SK-N-SH (cell line): ENCODE measurements around the gene CHSY3.

Experiments
- EP300 ChIP-seq, 2 experiments: IDR thresholded peaks; 2 replicates each; pipeline versions ENCODE4 v1.4.0 to v1.6.1; 2012; ENCODE audit warnings: borderline replicate concordance in 1 of 2, low read depth in 1 of 2, low read length in 1 of 2
- FOXM1 ChIP-seq: IDR thresholded peaks from 2 replicates; pipeline ENCODE4 v1.4.0; 2012; ENCODE audit warnings: low read depth, mild to moderate bottlenecking
- GATA2 ChIP-seq: sonication (generic); formaldehyde crosslinking; IDR thresholded peaks from 2 replicates; pipeline ENCODE4 v1.5.0; 2020; ENCODE audit warnings: mild to moderate bottlenecking, missing genetic modification reagents
- MXI1 ChIP-seq: IDR thresholded peaks from 2 replicates; pipeline ENCODE4 v1.6.1; 2012; ENCODE audit warnings: mild to moderate bottlenecking, low read depth, low read length, improper control_type of control experiment
- NFIC ChIP-seq: IDR thresholded peaks from 2 replicates; pipeline ENCODE4 v1.4.0; 2012; ENCODE audit warnings: borderline replicate concordance
- NRF1 ChIP-seq: IDR thresholded peaks from 2 replicates; pipeline ENCODE4 v1.6.1; 2012; ENCODE audit warnings: low read depth, mild to moderate bottlenecking, low read length
- SIN3A ChIP-seq: IDR thresholded peaks from 2 replicates; pipeline ENCODE4 v1.6.1; 2012; ENCODE audit warnings: low read depth, mild to moderate bottlenecking, low read length, moderate library complexity, borderline replicate concordance
- SMC3 ChIP-seq: IDR thresholded peaks from 2 replicates; pipeline ENCODE4 v1.6.1; 2012; ENCODE audit warnings: low read depth, low read length, improper control_type of control experiment
- TAF1 ChIP-seq: IDR thresholded peaks from 2 replicates; pipeline ENCODE4 v1.6.1; 2012; ENCODE audit warnings: low read depth, mild to moderate bottlenecking, low read length, moderate library complexity, borderline replicate concordance
- USF1 ChIP-seq: IDR thresholded peaks from 2 replicates; pipeline ENCODE4 v1.4.0; 2012; ENCODE audit warnings: low read depth, borderline replicate concordance
- YY1 ChIP-seq: IDR thresholded peaks from 2 replicates; pipeline ENCODE4 v1.4.0; 2012; ENCODE audit warnings: low read depth, mild to moderate bottlenecking
- TF ChIP-seq, protein P1 (sequence below): fragments of 200-600 bp; sonication (generic); IDR thresholded peaks from 2 replicates; pipeline ENCODE4 v1.6.1; 2017; ENCODE audit warnings: antibody characterized with exemption, mild to moderate bottlenecking, moderate library complexity

- TF ChIP-seq EP300 (IDR thresholded peaks at IDR 0.05; ENCODE audit: borderline replicate concordance in 1 of 2, low read depth in 1 of 2, low read length in 1 of 2) (no peak), USF1 (no peak), SMC3 (no peak), TAF1 (no peak), MXI1 (no peak), SIN3A (no peak), FOXM1 (no peak), GATA2 (CRISPR knock-in tag) (no peak), YY1 (no peak), NRF1 (no peak), NFIC (no peak)
- TF ChIP-seq, protein P1, sequence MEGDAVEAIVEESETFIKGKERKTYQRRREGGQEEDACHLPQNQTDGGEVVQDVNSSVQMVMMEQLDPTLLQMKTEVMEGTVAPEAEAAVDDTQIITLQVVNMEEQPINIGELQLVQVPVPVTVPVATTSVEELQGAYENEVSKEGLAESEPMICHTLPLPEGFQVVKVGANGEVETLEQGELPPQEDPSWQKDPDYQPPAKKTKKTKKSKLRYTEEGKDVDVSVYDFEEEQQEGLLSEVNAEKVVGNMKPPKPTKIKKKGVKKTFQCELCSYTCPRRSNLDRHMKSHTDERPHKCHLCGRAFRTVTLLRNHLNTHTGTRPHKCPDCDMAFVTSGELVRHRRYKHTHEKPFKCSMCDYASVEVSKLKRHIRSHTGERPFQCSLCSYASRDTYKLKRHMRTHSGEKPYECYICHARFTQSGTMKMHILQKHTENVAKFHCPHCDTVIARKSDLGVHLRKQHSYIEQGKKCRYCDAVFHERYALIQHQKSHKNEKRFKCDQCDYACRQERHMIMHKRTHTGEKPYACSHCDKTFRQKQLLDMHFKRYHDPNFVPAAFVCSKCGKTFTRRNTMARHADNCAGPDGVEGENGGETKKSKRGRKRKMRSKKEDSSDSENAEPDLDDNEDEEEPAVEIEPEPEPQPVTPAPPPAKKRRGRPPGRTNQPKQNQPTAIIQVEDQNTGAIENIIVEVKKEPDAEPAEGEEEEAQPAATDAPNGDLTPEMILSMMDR, result no peak
Observed at GRCh38 chr5:129905473-129906176, 1.4 kb downstream of the CHSY3 start.
